ENCODE results near the gene OPRL1. TPM values are rescaled to one million over a fixed set of nuclear protein-coding genes. Genes with fewer than 3 reads are reported as not detected.

OPRL1 gene
- total RNA-seq, 2 donors from 2014 or later = 1.5 to 2.9 TPM

GRCh38 chr20:64077876-64078551 is 1.9 kb upstream of the OPRL1 start:
- no peak overlapping the region for H3K4me3 ChIP-seq

DNA sequence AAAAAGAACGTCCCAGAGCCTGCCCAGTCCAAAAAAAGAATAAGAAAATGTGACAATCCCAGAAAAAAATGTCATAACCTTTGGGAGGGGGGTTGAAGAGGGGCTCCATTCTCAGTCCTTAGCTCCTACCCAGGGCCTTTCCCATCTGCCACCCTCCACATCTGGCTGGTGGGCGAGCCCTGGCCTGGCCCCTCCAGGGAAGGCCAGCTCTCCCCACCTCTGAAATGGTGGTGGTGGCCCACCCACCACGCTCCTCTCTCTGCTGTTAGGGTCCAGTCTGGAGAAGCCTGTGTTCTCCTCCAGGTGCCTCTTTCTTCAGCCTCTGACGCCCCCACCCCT is 979 bp upstream of the OPRL1 start:
- no peaks in the 10 kb centered on the region for H3K9me3 ChIP-seq
- no peak for DNase-seq (ENCODE audit: low spot score)
- peaks cover 9% of the 10 kb centered on the region for H3K4me1 ChIP-seq (replicated peaks)
- H3K36me3 ChIP-seq = no peaks in the 10 kb centered on the region
- peak overlapping the region; percentile 57 to 72 for H3K4me3 ChIP-seq
- TF ChIP-seq POLR2AphosphoS5 (IDR thresholded peaks at IDR 0.05) = no peak
- no peak for TF ChIP-seq POLR2A (IDR thresholded peaks at IDR 0.05)
- no peak for TF ChIP-seq CTCF (IDR thresholded peaks at IDR 0.05)
- peak overlapping the region; percentile 68 to 76 for H3K27ac ChIP-seq
- intact Hi-C loops (cut with DNase I) = no loop called here
- 16% methylated on average over 4 of the region's 4 CpGs for WGBS
- no peaks in the 10 kb centered on the region for H3K27me3 ChIP-seq (replicated peaks; ENCODE audit: insufficient read depth)

More at GRCh38 chr20:64077876-64078551, 1.9 kb upstream of the OPRL1 start:
- Histone ChIP-seq H3K4me1 (replicated peaks) (peaks cover 9% of the 10 kb centered on the region), H3K36me3 (no peaks in the 10 kb centered on the region), H3K27me3 (replicated peaks; ENCODE audit: insufficient read depth) (no peaks in the 10 kb centered on the region), H3K27ac (no peak overlapping the region), H3K9me3 (no peaks in the 10 kb centered on the region)
- DNase-seq (ENCODE audit: low spot score) = no peak
- TF ChIP-seq CTCF (IDR thresholded peaks at IDR 0.05) (no peak), POLR2AphosphoS5 (IDR thresholded peaks at IDR 0.05) (no peak), POLR2A (IDR thresholded peaks at IDR 0.05) (no peak)
- 65% methylated on average over 15 of the region's 15 CpGs for WGBS
- intact Hi-C loops (cut with DNase I) = no loop called here

- Histone ChIP-seq H3K27me3 (replicated peaks; ENCODE audit: insufficient read depth) (no peaks in the 10 kb centered on the region), H3K9me3 (no peaks in the 10 kb centered on the region), H3K27ac (peak within 1 kb of the TSS; percentile 68 to 76), H3K36me3 (no peaks in the 10 kb centered on the region), H3K4me1 (replicated peaks) (peaks cover 9% of the 10 kb centered on the region), H3K4me3 (peak within 1 kb of the TSS; percentile 57 to 72)
- DNase-seq (ENCODE audit: low spot score) = peak; percentile 75
- TF ChIP-seq POLR2AphosphoS5 (IDR thresholded peaks at IDR 0.05) = no peak
- TF ChIP-seq CTCF (IDR thresholded peaks at IDR 0.05) = no peak
- no peak for TF ChIP-seq POLR2A (IDR thresholded peaks at IDR 0.05)
- WGBS = under 1% methylated on average over 32 of the region's 73 CpGs
- intact Hi-C loops (cut with DNase I) = no loop called here
Measured at GRCh38 chr20:64079273-64080012, 439 bp upstream of the OPRL1 start, which contains the start of gene RGS19. Gene RGS19 (minus strand): TSS chr20:64079518. CDS start chr20:64076886, 2,632 bp downstream.

- no peaks in the 10 kb centered on the region for H3K27me3 ChIP-seq (replicated peaks; ENCODE audit: insufficient read depth)
- intact Hi-C loops (cut with DNase I) = no loop called here
- TF ChIP-seq POLR2AphosphoS5 (IDR thresholded peaks at IDR 0.05) = no peak
- TF ChIP-seq POLR2A (IDR thresholded peaks at IDR 0.05) = no peak
- no peak for TF ChIP-seq CTCF (IDR thresholded peaks at IDR 0.05)
- no peaks in the 10 kb centered on the region for H3K36me3 ChIP-seq
- H3K27ac ChIP-seq = no peak overlapping the region
- H3K4me3 ChIP-seq = no peak overlapping the region
- WGBS = 82% methylated on average over 17 of the region's 17 CpGs
- H3K4me1 ChIP-seq (replicated peaks) = peaks cover 9% of the 10 kb centered on the region
- H3K9me3 ChIP-seq = no peaks in the 10 kb centered on the region
- no peak for DNase-seq (ENCODE audit: low spot score)
Measured at GRCh38 chr20:64080813-64081623, 1.1 kb downstream of the OPRL1 start.
